Muscle of back (tissue), 11 donors: ENCODE data around the gene HINT3. TPM values are rescaled to one million over a fixed set of nuclear protein-coding genes. Genes with fewer than 3 reads are reported as not detected.
"Not testable (repeated sequence)": the region's sequence is repeated elsewhere in the genome, so short reads cannot be mapped to it uniquely, and the experiment has no call there.

Experiments used
- DNase-seq, 3 donors: peaks; one replicate each; pipeline versions ENCODE4 v3.0.0 to v3.0.0-alpha.2; 2013
- polyA plus RNA-seq, 10 donors: library from polyadenylated mRNA; unstranded; fragments of 120-200 nt; gene quantifications; one replicate each; pipeline ENCODE4 v1.2.1, GENCODE V29; 2013; ENCODE audit not compliant: insufficient read length in 10 of 10

Gene HINT3
- polyA plus RNA-seq, 10 donors = 23.1 to 35.1 (median 31.9) TPM

GRCh38 chr6:125994670-125995488 lies 38.3 kb downstream of the HINT3 start:
- DNase-seq = no peak

GRCh38 chr6:125995972-125996580 lies 39.5 kb downstream of the HINT3 start:
- DNase-seq = peak; percentile 50 to 80 (median 63)

DNA sequence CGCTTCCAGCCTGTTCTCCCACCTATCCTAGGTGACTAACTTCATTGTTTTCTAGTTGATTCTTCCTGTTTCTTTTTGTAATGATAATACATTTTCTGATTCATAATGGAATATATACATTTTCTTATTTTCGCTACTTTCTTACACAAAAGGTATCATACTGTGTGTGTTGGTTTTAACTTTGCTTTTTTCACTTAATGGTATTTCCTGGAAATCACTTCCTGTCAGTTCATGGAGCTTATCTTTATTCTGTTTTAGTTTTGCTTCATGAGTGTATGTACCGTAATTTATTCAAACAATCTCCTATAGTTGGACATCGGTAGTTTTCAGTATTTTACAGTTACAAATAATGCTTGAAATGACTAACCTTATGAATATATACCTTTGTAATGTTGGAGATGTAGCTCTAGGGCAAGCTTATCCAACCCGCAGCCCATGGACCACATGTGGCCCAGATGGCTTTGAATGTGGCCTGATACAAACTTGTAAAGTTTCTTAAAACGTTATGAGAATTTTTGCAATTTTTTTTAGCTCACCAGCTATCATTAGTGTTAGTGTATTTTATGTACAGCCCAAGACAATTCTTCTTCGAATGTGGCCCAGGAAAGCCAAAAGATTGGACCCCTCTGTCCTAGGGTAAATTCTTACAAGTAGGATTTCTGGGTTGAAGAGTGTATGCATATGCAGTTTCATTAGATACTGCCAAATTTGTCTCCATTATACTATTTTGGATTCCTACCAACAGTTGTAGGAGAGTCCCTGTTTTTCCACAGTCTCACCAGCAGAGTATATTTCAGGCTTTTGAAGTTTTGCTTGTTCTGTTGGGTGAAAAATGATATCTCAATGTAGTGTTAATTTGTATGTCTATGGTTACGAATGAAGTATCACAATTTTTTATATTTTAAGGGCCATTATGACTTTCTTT lies 46.4 kb downstream of the HINT3 start:
- DNase-seq = no peak

DNA sequence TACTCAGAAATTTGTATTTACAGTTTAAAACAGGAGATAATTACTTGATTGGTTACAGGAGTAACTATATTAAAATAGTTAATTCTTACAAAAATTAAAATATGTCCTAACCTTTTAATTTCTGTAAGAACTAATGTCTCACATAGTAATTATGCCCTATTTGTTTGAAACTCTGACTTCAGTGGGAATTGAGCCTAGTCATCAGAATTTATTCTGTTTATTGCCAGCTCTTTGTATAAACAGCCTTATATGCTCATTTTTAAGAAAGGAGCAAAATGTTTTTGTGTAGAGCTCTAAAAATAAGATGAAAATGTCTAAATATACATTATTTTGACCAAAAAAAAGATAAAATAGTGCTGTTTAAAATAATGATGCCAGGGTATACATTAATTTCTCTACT lies 51.2 kb downstream of the HINT3 start:
- no peak for DNase-seq

DNA sequence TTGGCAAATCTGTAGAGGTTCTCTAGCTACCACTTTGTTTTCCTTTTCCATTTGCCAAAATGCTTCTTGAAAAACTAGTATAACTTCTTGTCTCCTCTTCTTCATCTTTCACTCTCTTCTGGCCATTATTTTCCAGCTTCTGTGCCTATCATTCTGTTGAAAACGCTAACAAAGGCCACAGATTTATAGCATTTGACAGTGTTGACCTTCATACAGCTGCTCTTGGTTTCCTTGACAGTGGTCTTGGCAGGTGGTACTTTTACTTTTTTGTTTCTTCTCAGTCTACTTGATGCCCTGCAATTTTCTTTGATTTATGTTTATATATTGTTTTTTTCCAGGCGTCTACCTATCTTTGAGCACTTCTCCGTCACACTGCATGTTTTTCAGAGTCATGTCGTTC lies 53.5 kb downstream of the HINT3 start:
- no peak for DNase-seq

GRCh38 chr6:126015863-126016262 lies 59.3 kb downstream of the HINT3 start:
- peak in 1 of 3 donors; percentile 44 for DNase-seq

DNA sequence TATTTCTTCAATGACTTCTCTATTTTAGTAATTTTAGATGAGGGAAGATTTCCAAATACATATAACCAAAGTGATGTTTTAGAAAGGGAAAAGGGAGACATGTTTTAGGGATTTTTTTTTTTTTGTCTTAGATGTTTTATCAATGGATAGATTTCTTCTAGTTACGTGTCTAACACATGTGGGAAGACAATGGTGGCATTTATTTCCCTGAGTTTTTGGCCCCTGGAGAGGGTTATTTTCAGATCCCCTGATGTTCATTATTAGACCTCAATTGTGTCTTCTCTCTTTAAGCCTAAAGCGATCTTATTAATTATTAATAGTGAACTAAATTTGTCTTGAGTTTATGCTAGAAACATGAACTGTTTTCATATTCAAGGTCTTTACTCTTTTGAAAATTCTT lies 60.0 kb downstream of the HINT3 start:
- no peak for DNase-seq

- DNase-seq = no peak
These were observed 61.1 kb downstream of the HINT3 start for GRCh38 chr6:126017668-126018067.

GRCh38 chr6:126020305-126021050 lies 63.9 kb downstream of the HINT3 start:
- DNase-seq = no peak

GRCh38 chr6:126023474-126023873 lies 66.9 kb downstream of the HINT3 start:
- DNase-seq = not testable (repeated sequence)

DNA sequence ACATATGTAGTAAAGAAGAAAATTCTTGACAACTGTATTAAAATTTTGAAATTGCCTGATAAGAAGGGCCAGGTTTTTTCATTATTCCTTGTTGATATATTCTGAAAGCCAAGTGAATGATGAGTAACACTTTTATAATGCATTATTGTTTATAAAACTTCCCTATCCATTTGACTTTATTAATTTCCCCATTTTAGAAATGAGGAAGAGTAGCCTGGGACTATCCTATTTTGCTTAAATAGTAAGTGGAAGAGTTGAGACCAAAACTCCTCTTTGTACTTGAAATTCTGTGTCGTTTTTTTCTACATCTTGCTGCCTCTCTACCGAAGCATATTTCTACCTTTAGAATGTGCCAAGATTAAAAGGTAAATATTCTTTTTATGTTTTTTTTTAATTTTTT lies 69.4 kb downstream of the HINT3 start:
- DNase-seq = no peak

- DNase-seq = no peak
These were observed 71.0 kb downstream of the HINT3 start for GRCh38 chr6:126027601-126028000.

Other genes starting within 250 kb of the HINT3 start
- 10 to 100 TPM in 6 of 10 donors, 1 to 10 TPM in 4; 7.5 to 15.4 (median 10.5) TPM for gene HEY2, start 207.1 kb upstream of the HINT3 start, polyA plus RNA-seq
- 10 to 100 TPM in 3 of 10 donors, 1 to 10 TPM in 7; 4.3 to 10.3 (median 7.5) TPM for gene NCOA7, start 165.8 kb upstream of the HINT3 start, polyA plus RNA-seq
- gene TRMT11, start 29.8 kb downstream of the HINT3 start, polyA plus RNA-seq = 10 to 100 TPM in 9 of 10 donors, 1 to 10 TPM in 1; 9.8 to 18.0 (median 15.8) TPM